Colonic mucosa (tissue), 4 donors: Measurements from ENCODE around the gene SURF4. TPM values are rescaled to one million over a fixed set of nuclear protein-coding genes. Genes with fewer than 3 reads are reported as not detected.

ENCODE experiments used
- DNase-seq: peaks from one replicate; pipeline ENCODE4 v3.0.0-alpha.2; 2020
- H3K27ac ChIP-seq: fragments of 200-600 bp; one replicate; pipeline ENCODE4 v1.8.0; 2021
- H3K27me3 ChIP-seq: fragments of 200-600 bp; one replicate; pipeline ENCODE4 v1.8.0; 2021
- H3K36me3 ChIP-seq: fragments of 200-600 bp; one replicate; pipeline ENCODE4 v1.8.0; 2021
- H3K4me1 ChIP-seq: fragments of 200-600 bp; one replicate; pipeline ENCODE4 v1.8.0; 2021; ENCODE audit warnings: mild to moderate bottlenecking
- H3K4me3 ChIP-seq: fragments of 200-600 bp; one replicate; pipeline ENCODE4 v1.8.0; 2021
- H3K9ac ChIP-seq, 2 donors: one replicate each; pipeline ENCODE4 v1.7.0; 2013; ENCODE audit warnings: control low read depth in 2 of 2, low read depth in 2 of 2, low read length in 2 of 2
- H3K9me3 ChIP-seq: fragments of 200-600 bp; one replicate; pipeline ENCODE4 v1.8.0; 2021
- CTCF ChIP-seq: fragments of 200-600 bp; IDR thresholded peaks from one replicate; pipeline ENCODE4 v1.8.0; 2022; ENCODE audit warnings: antibody characterized with exemption, mild to moderate bottlenecking
- intact Hi-C: fragments of 100-400 bp; cut with DNase I; formaldehyde crosslinking; loops from one replicate; pipeline ENCODE4 v1.14.1; 2022
- total RNA-seq, 2 donors: library from RNA; stranded (reverse); fragmentation: NEBNext Ultra II Directional in 1 of 2; extraction: Animal tissue kit (Norgen Biotek cat#: 25700) in 1 of 2; gene quantifications; one replicate each; pipeline ENCODE4 v1.2.1, GENCODE V29; 2021
- donor health status: healthy.
- donor health status: DM: no; HTN: no; CAD: no.
- donor health status: DM: no; HTN: no; CAD: no.

Gene SURF4
- 100 to 1,000 TPM; 176 to 267 TPM for total RNA-seq

GRCh38 chr9:133375724-133376654, at the start of gene SURF4, which contains the start of gene STKLD1:
Gene SURF4, minus strand, starts transcription at chr9:133376060. Its CDS starts 91 bp downstream, at chr9:133375969.
Gene STKLD1, plus strand, starts transcription at chr9:133376366. Its CDS starts 108 bp downstream, at chr9:133376474.
- Histone ChIP-seq H3K9ac (peak within 1 kb of the TSS; percentile 94 to 98), H3K27me3 (no peaks in the 10 kb centered on the region), H3K4me3 (peak within 1 kb of the TSS; percentile 73), H3K36me3 (no peaks in the 10 kb centered on the region), H3K9me3 (no peaks in the 10 kb centered on the region), H3K27ac (peak within 1 kb of the TSS; percentile 95), H3K4me1 (peaks cover 15% of the 10 kb centered on the region)
- intact Hi-C loops, result no loop called here
- peak; percentile 97 for DNase-seq
- TF ChIP-seq CTCF, result no peak

- H3K9ac ChIP-seq, result no peak overlapping the region
- DNase-seq, result no peak
- no peak overlapping the region for H3K27ac ChIP-seq
- H3K4me1 ChIP-seq, result peaks cover 2% of the 10 kb centered on the region
- no peak overlapping the region for H3K4me3 ChIP-seq
- no peaks in the 10 kb centered on the region for H3K36me3 ChIP-seq
- H3K27me3 ChIP-seq, result no peaks in the 10 kb centered on the region
- TF ChIP-seq CTCF, result no peak
- intact Hi-C loops, result no loop called here
- no peaks in the 10 kb centered on the region for H3K9me3 ChIP-seq
These were observed 49.3 kb upstream of the SURF4 start for GRCh38 chr9:133425049-133425632.

GRCh38 chr9:133424187-133424586, 48.3 kb upstream of the SURF4 start:
- Histone ChIP-seq H3K9me3 (no peaks in the 10 kb centered on the region), H3K27ac (no peak overlapping the region), H3K4me3 (no peak overlapping the region), H3K9ac (no peak overlapping the region), H3K4me1 (peaks cover 2% of the 10 kb centered on the region), H3K36me3 (no peaks in the 10 kb centered on the region), H3K27me3 (no peaks in the 10 kb centered on the region)
- intact Hi-C loops, result no loop called here
- no peak for DNase-seq
- TF ChIP-seq CTCF, result no peak

DNA sequence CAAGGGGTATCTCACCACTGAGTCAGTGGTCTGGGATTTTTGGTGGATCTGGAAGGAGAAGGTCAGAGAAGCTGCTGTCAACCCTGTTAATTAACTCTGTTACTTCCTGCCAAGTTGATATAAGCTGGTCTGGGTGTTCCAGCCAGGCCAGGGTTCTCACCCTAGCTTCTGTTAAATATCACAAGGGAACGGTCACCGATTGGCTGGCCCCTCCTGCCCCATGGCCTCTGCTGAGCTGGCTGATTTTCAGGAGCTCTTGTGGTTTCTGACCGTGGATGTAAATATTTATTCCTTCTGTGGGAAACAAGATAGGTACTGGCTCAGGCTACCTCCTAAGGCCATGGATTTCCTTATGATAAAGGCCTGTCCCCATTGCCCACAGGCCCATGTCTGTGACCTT, 47.4 kb upstream of the SURF4 start:
- Histone ChIP-seq H3K4me3 (no peak overlapping the region), H3K36me3 (no peaks in the 10 kb centered on the region), H3K27ac (no peak overlapping the region), H3K4me1 (peaks cover 2% of the 10 kb centered on the region), H3K9me3 (no peaks in the 10 kb centered on the region), H3K27me3 (no peaks in the 10 kb centered on the region), H3K9ac (no peak overlapping the region)
- intact Hi-C loops, result no loop called here
- no peak for DNase-seq
- no peak for TF ChIP-seq CTCF

GRCh38 chr9:133421615-133422542, 46.0 kb upstream of the SURF4 start, which contains the start of gene ADAMTS13:
Gene ADAMTS13, plus strand, starts transcription at chr9:133422367. Its CDS starts 77 bp downstream, at chr9:133422444.
- Histone ChIP-seq H3K9me3 (no peaks in the 10 kb centered on the region), H3K4me1 (no peaks in the 10 kb centered on the region), H3K4me3 (no peak within 1 kb of the TSS), H3K27me3 (no peaks in the 10 kb centered on the region), H3K27ac (no peak within 1 kb of the TSS), H3K36me3 (no peaks in the 10 kb centered on the region), H3K9ac (peak within 1 kb of the TSS; percentile 8 to 19)
- intact Hi-C loops, result no loop called here
- no peak for TF ChIP-seq CTCF
- DNase-seq, result no peak
